HCT116 (cell line): Measurements from ENCODE around the gene PXK. TPM values are rescaled to one million over a fixed set of nuclear protein-coding genes. Genes with fewer than 3 reads are reported as not detected.

ENCODE experiments used
- ATAC-seq: fragments of 200-7000 bp; cut with Tn5 transposase; 2 replicates; pipeline ENCODE4 v1.9.1; 2020; ENCODE audit warnings: mild to moderate bottlenecking, moderate library complexity
- BruUV-seq: library from RNA; stranded (reverse); fragments of 400-500 nt; replicated peaks from 2 replicates; lab custom pipeline; 2021; lab: Mats Ljungman, UMichigan
- CTCF ChIA-PET: fragments of 300-600 bp; sonication (Branson Sonifier 250); formaldehyde crosslinking; loops from one replicate; lab custom pipeline; 2021; ENCODE audit warnings: antibody characterized with exemption; lab: Charles Lee
- POLR2A ChIA-PET: fragments of 300-600, 350-600 bp; sonication (Branson Sonifier 250); formaldehyde crosslinking; loops from one replicate; lab custom pipeline; 2021; ENCODE audit warnings: antibody characterized with exemption; lab: Charles Lee
- RAD21 ChIA-PET, 2 experiments: fragments of 300-600 bp; sonication (Branson Sonifier 250); formaldehyde crosslinking; loops; one replicate each; lab custom pipeline; 2023; ENCODE audit warnings: low total read pairs in 2 of 2; ENCODE audit not compliant: uncharacterized antibody in 2 of 2, unreplicated experiment in 2 of 2, low non-redundant PET in 1 of 2; lab: Charles Lee
- DNase-seq: peaks from one replicate; pipeline ENCODE4 v3.0.0-alpha.2; 2010; ENCODE audit warnings: low read depth, low spot score
- H2AFZ ChIP-seq: fragments of 200-600 bp; shearing (Covaris generic), sonication (generic); 2 replicates; pipeline ENCODE4 v1.6.1; 2017; ENCODE audit warnings: low read depth, mixed run types, mixed read lengths, antibody characterized with exemption, low read length; ENCODE audit not compliant: poor library complexity, severe bottlenecking
- H3K27ac ChIP-seq: 2 replicates; pipeline ENCODE4 v1.5.1; 2012; ENCODE audit warnings: low read depth, low read length
- H3K27me3 ChIP-seq: fragments of 200-600 bp; sonication (generic); 2 replicates; pipeline ENCODE4 v1.6.1; 2016; ENCODE audit warnings: mixed run types, low read length, mixed read lengths; ENCODE audit not compliant: insufficient read depth
- H3K36me3 ChIP-seq, 2 experiments: fragments of 200-500 bp in 1 of 2; fragments of 200-600 bp in 1 of 2; sonication (Bioruptor generic) in 1 of 2; sonication (generic) in 1 of 2; 2 replicates each; pipeline versions ENCODE4 v1.5.1 to v1.6.1; 2014 to 2016; ENCODE audit warnings: low read length in 2 of 2, inconsistent platforms in 1 of 2, mixed read lengths in 1 of 2, mixed run types in 1 of 2; ENCODE audit not compliant: insufficient read depth in 2 of 2, control insufficient read depth in 1 of 2
- H3K4me1 ChIP-seq, 2 experiments: fragments of 200-600 bp in 1 of 2; sonication (generic) in 1 of 2; 2 replicates each; pipeline versions ENCODE4 v1.5.1 to v1.6.1; 2012 to 2017; ENCODE audit warnings: low read length in 2 of 2, inconsistent platforms in 1 of 2, mild to moderate bottlenecking in 1 of 2, mixed read lengths in 1 of 2, mixed run types in 1 of 2, moderate library complexity in 1 of 2; ENCODE audit not compliant: insufficient read depth in 2 of 2, control insufficient read depth in 1 of 2
- H3K4me2 ChIP-seq: fragments of 200-600 bp; sonication (generic); 2 replicates; pipeline ENCODE4 v1.6.1; 2017; ENCODE audit warnings: mixed run types, low read length, mixed read lengths
- H3K4me3 ChIP-seq, 2 experiments: fragments of 200-600 bp in 1 of 2; sonication (generic) in 1 of 2; replicated peaks in 1 of 2; 2 replicates each; pipeline ENCODE4 v1.5.1; 2011 to 2016; ENCODE audit warnings: low read length in 2 of 2, control low read depth in 1 of 2, low read depth in 1 of 2, mild to moderate bottlenecking in 1 of 2, mixed read lengths in 1 of 2, mixed run types in 1 of 2
- H3K79me2 ChIP-seq: fragments of 200-600 bp; sonication (generic); 2 replicates; pipeline ENCODE4 v1.6.1; 2017; ENCODE audit warnings: mild to moderate bottlenecking, mixed run types, low read length, moderate library complexity, mixed read lengths; ENCODE audit not compliant: insufficient read depth
- H3K9ac ChIP-seq: fragments of 200-600 bp; sonication (generic); 2 replicates; pipeline ENCODE4 v1.6.1; 2016; ENCODE audit warnings: low read length, mixed read lengths
- H3K9me2 ChIP-seq: fragments of 200-600 bp; sonication (generic), shearing (Covaris generic); 2 replicates; pipeline ENCODE4 v1.6.1; 2017; ENCODE audit warnings: mixed run types, mild to moderate bottlenecking, moderate library complexity; ENCODE audit not compliant: insufficient read depth
- H3K9me3 ChIP-seq, 2 experiments: fragments of 200-500 bp in 1 of 2; fragments of 200-600 bp in 1 of 2; sonication (Bioruptor generic) in 1 of 2; sonication (generic) in 1 of 2; 2 replicates each; pipeline ENCODE4 v1.6.1; 2014 to 2017; ENCODE audit warnings: low read length in 2 of 2, mixed read lengths in 2 of 2, inconsistent platforms in 1 of 2, low read depth in 1 of 2, mild to moderate bottlenecking in 1 of 2, mixed run types in 1 of 2, moderate library complexity in 1 of 2; ENCODE audit not compliant: control insufficient read depth in 1 of 2, insufficient read depth in 1 of 2
- H4K20me1 ChIP-seq: fragments of 200-600 bp; sonication (generic), shearing (Covaris generic); 2 replicates; pipeline ENCODE4 v1.6.1; 2017; ENCODE audit warnings: mixed run types, mild to moderate bottlenecking, moderate library complexity; ENCODE audit not compliant: insufficient read depth
- CBX3 ChIP-seq: IDR thresholded peaks from 2 replicates; pipeline ENCODE4 v1.6.1; 2012; ENCODE audit warnings: low read depth
- CEBPB ChIP-seq: IDR thresholded peaks from 2 replicates; pipeline ENCODE4 v1.6.1; 2012; ENCODE audit warnings: low read depth
- EGR1 ChIP-seq: IDR thresholded peaks from 2 replicates; pipeline ENCODE4 v1.6.1; 2012; ENCODE audit warnings: low read depth
- ELF1 ChIP-seq: IDR thresholded peaks from 2 replicates; pipeline ENCODE4 v1.6.1; 2012; ENCODE audit warnings: low read depth, borderline replicate concordance
- EZH2 ChIP-seq: fragments of 200-600 bp; sonication (generic); IDR thresholded peaks from 2 replicates; pipeline ENCODE4 v1.6.1; 2017; ENCODE audit warnings: antibody characterized with exemption, mixed run types
- FOSL1 ChIP-seq: IDR thresholded peaks from 2 replicates; pipeline ENCODE4 v1.6.1; 2012; ENCODE audit warnings: low read depth
- JUND ChIP-seq: IDR thresholded peaks from 2 replicates; pipeline ENCODE4 v1.6.1; 2012
- POLR2A ChIP-seq: IDR thresholded peaks from 2 replicates; pipeline ENCODE4 v1.7.0; 2011; ENCODE audit warnings: borderline replicate concordance; ENCODE audit not compliant: insufficient read depth, insufficient read length; ENCODE audit errors: extremely low read depth
- POLR2AphosphoS5 ChIP-seq: IDR thresholded peaks from 2 replicates; pipeline ENCODE4 v1.6.1; 2011; ENCODE audit warnings: mild to moderate bottlenecking, low read depth, low read length, moderate library complexity
- RAD21 ChIP-seq: IDR thresholded peaks from 2 replicates; pipeline ENCODE4 v1.6.1; 2012; ENCODE audit warnings: low read depth, mild to moderate bottlenecking
- SRF ChIP-seq: IDR thresholded peaks from 2 replicates; pipeline ENCODE4 v1.6.1; 2012; ENCODE audit warnings: low read depth
- YY1 ChIP-seq: IDR thresholded peaks from 2 replicates; pipeline ENCODE4 v1.6.1; 2011; ENCODE audit warnings: low read length, low read depth, moderate library complexity, mild to moderate bottlenecking; ENCODE audit not compliant: insufficient replicate concordance; ENCODE audit errors: extremely low read depth
- ZFX ChIP-seq: fragments of 450-650 bp; IDR thresholded peaks from 2 replicates; pipeline ENCODE4 v1.6.1; 2017
- ZNF274 ChIP-seq: fragments of 200-500 bp; sonication (Bioruptor generic); IDR thresholded peaks from 2 replicates; pipeline ENCODE4 v1.6.1; 2014; ENCODE audit warnings: mild to moderate bottlenecking, low read depth, low read length, inconsistent platforms
- intact Hi-C: fragments of 100-400 bp; cut with micrococcal nuclease; formaldehyde crosslinking; loops from 2 replicates; pipeline ENCODE4 v1.10.0; 2022
- total RNA-seq: library from RNA; stranded (reverse); gene quantifications from one replicate; pipeline ENCODE4 v1.2.1, GENCODE V29; 2021; ENCODE audit not compliant: unreplicated experiment
- TF ChIP-seq, protein P1 (sequence below): IDR thresholded peaks from 2 replicates; pipeline ENCODE4 v1.6.1; 2012; ENCODE audit warnings: low read depth
- TF ChIP-seq, protein P2 (sequence below): IDR thresholded peaks from 2 replicates; pipeline ENCODE4 v1.6.1; 2012
- TF ChIP-seq, protein P3 (sequence below): IDR thresholded peaks from 2 replicates; pipeline ENCODE4 v1.6.1; 2011; ENCODE audit warnings: mild to moderate bottlenecking, low read length, moderate library complexity; ENCODE audit not compliant: insufficient replicate concordance; ENCODE audit errors: extremely low read depth
- TF ChIP-seq, protein P4 (sequence below), 3 experiments: fragments of 200-600 bp in 1 of 3; sonication (generic) in 1 of 3; IDR thresholded peaks in 2 of 3; conservative IDR thresholded peaks in 1 of 3; 2 replicates each; pipeline ENCODE4 v1.5.1; 2012 to 2017; ENCODE audit warnings: low read depth in 2 of 3, low read length in 2 of 3, antibody characterized with exemption in 1 of 3, borderline replicate concordance in 1 of 3, control low read depth in 1 of 3, mild to moderate bottlenecking in 1 of 3, mixed read lengths in 1 of 3, mixed run types in 1 of 3, moderate library complexity in 1 of 3; ENCODE audit not compliant: insufficient read depth in 1 of 3

PXK gene
- total RNA-seq, 1 experiment from 2014 or later: 10.2 TPM

DNA sequence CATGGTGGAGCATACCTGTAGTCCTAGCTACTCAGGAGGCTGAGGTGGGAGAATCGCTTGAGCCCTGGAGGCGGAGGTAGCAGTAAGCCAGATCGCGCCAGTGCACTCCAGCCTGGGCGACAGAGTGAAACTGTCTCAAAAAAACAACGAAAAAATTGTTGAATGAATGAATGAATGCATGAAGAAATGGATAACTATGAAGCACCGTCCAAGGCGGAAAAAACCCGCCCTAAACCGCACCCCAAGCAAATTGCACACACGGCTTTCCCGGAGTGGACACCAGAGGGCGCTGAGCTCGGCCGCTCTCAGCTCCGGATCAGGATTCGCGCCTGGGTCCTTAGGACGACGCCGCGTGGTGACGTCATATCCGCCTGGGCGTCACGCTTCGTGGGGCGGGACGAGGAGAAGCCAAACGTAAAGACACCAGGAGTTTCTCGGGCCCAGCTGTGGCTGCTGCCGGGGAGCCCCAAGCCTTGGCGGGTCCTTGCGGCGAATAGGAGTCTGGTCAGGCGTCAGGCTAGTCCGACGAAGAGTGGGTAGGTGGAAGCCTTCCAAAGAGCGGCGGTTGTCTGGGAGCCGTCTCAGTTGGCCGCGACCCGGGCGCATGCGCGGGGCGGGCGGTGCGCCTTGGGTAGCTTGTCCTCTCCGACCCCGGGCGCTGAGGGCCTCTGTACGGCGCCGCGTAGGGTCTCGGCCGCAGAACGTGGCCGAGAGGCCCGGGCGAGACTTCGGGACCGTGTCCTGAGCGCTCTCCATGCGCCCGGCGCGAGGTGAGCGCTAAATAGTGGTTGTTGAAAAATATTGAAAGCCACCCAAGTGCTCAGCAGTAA is 26.6 kb upstream of the PXK start, which contains the start of the genes HTD2 and RPP14:
HTD2 (plus strand) TSS at position 639 of the 830 bp plus-strand sequence. CDS start 11,094 bp downstream, outside the sequence.
RPP14 (plus strand) TSS at position 364 of the 830 bp plus-strand sequence. CDS start 4,085 bp downstream, outside the sequence.
- ATAC-seq (peak; percentile 87), DNase-seq (peak; percentile 97)
- peak within 1 kb of the TSS; percentile 75 to 99 for H3K4me3 ChIP-seq
- no peaks in the 10 kb centered on the region for H3K9me2 ChIP-seq
- ChIA-PET CTCF (interaction anchor here (0.6 to 3.9 kb wide), 36 partner anchors 11 to 344 kb away, joined by 3 to 69 read pairs (median 4); partner anchors contain the start of genes ABHD6, FLNB and KCTD6), RAD21 (interaction anchor here (0.7 to 2.8 kb wide), 4 partner anchors 89 to 129 kb away, joined by 3 to 7 read pairs (median 4); no protein-coding TSS in a partner anchor), POLR2A (interaction anchor here (0.6 to 2.4 kb wide), 9 partner anchors 11 to 221 kb away, joined by 3 to 18 read pairs (median 4); no protein-coding TSS in a partner anchor)
- peak within 1 kb of the TSS; percentile 74 for H2AFZ ChIP-seq
- no peaks in the 10 kb centered on the region for H3K27me3 ChIP-seq
- peaks cover 10% of the 10 kb centered on the region; the same call in 1 of the 2 replicates for H4K20me1 ChIP-seq
- peak within 1 kb of the TSS; percentile 89 for H3K27ac ChIP-seq
- H3K4me2 ChIP-seq: peak within 1 kb of the TSS; percentile 88
- H3K36me3 ChIP-seq: peaks cover 3 to 7% of the 10 kb centered on the region in 2 experiments; a peak in 3 of 4 replicates
- TSS peak; percentile 59 for BruUV-seq
- intact Hi-C loops: loop anchor here (1.0 to 10.0 kb wide), 3 partner anchors 106 to 341 kb away; no protein-coding TSS in a partner anchor
- no peaks in the 10 kb centered on the region for H3K9me3 ChIP-seq
- H3K9ac ChIP-seq: peak within 1 kb of the TSS; percentile 86
- peaks cover 49% of the 10 kb centered on the region for H3K79me2 ChIP-seq
- peaks cover 0 to 17% of the 10 kb centered on the region in 2 experiments; a peak in 3 of 4 replicates for H3K4me1 ChIP-seq
- TF ChIP-seq POLR2A: peak; percentile 26
- TF ChIP-seq JUND: no peak; the same call in 1 of the 2 replicates
- TF ChIP-seq, protein P1, sequence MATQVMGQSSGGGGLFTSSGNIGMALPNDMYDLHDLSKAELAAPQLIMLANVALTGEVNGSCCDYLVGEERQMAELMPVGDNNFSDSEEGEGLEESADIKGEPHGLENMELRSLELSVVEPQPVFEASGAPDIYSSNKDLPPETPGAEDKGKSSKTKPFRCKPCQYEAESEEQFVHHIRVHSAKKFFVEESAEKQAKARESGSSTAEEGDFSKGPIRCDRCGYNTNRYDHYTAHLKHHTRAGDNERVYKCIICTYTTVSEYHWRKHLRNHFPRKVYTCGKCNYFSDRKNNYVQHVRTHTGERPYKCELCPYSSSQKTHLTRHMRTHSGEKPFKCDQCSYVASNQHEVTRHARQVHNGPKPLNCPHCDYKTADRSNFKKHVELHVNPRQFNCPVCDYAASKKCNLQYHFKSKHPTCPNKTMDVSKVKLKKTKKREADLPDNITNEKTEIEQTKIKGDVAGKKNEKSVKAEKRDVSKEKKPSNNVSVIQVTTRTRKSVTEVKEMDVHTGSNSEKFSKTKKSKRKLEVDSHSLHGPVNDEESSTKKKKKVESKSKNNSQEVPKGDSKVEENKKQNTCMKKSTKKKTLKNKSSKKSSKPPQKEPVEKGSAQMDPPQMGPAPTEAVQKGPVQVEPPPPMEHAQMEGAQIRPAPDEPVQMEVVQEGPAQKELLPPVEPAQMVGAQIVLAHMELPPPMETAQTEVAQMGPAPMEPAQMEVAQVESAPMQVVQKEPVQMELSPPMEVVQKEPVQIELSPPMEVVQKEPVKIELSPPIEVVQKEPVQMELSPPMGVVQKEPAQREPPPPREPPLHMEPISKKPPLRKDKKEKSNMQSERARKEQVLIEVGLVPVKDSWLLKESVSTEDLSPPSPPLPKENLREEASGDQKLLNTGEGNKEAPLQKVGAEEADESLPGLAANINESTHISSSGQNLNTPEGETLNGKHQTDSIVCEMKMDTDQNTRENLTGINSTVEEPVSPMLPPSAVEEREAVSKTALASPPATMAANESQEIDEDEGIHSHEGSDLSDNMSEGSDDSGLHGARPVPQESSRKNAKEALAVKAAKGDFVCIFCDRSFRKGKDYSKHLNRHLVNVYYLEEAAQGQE: no peak
- TF ChIP-seq EZH2: no peak
- TF ChIP-seq, protein P2, sequence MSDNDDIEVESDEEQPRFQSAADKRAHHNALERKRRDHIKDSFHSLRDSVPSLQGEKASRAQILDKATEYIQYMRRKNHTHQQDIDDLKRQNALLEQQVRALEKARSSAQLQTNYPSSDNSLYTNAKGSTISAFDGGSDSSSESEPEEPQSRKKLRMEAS: peak; percentile 77; the same call in 1 of the 2 replicates
- TF ChIP-seq FOSL1: no peak
- TF ChIP-seq ZFX: peak; percentile 74
- TF ChIP-seq EGR1: no peak; the same call in 1 of the 2 replicates
- TF ChIP-seq CBX3: peak; percentile 89; the same call in 1 of the 2 replicates
- TF ChIP-seq SRF: peak; percentile 72; the same call in 1 of the 2 replicates
- TF ChIP-seq, protein P3, sequence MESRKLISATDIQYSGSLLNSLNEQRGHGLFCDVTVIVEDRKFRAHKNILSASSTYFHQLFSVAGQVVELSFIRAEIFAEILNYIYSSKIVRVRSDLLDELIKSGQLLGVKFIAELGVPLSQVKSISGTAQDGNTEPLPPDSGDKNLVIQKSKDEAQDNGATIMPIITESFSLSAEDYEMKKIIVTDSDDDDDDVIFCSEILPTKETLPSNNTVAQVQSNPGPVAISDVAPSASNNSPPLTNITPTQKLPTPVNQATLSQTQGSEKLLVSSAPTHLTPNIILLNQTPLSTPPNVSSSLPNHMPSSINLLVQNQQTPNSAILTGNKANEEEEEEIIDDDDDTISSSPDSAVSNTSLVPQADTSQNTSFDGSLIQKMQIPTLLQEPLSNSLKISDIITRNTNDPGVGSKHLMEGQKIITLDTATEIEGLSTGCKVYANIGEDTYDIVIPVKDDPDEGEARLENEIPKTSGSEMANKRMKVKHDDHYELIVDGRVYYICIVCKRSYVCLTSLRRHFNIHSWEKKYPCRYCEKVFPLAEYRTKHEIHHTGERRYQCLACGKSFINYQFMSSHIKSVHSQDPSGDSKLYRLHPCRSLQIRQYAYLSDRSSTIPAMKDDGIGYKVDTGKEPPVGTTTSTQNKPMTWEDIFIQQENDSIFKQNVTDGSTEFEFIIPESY: no peak
- TF ChIP-seq ZNF274: no peak
- peak; percentile 49 for TF ChIP-seq RAD21
- peak; percentile 88 for TF ChIP-seq POLR2AphosphoS5
- peak; percentile 69 for TF ChIP-seq YY1
- no peak for TF ChIP-seq CEBPB
- no peak for TF ChIP-seq ELF1
- TF ChIP-seq, protein P4, sequence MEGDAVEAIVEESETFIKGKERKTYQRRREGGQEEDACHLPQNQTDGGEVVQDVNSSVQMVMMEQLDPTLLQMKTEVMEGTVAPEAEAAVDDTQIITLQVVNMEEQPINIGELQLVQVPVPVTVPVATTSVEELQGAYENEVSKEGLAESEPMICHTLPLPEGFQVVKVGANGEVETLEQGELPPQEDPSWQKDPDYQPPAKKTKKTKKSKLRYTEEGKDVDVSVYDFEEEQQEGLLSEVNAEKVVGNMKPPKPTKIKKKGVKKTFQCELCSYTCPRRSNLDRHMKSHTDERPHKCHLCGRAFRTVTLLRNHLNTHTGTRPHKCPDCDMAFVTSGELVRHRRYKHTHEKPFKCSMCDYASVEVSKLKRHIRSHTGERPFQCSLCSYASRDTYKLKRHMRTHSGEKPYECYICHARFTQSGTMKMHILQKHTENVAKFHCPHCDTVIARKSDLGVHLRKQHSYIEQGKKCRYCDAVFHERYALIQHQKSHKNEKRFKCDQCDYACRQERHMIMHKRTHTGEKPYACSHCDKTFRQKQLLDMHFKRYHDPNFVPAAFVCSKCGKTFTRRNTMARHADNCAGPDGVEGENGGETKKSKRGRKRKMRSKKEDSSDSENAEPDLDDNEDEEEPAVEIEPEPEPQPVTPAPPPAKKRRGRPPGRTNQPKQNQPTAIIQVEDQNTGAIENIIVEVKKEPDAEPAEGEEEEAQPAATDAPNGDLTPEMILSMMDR (IDR thresholded peaks at IDR 0.05 in 2 of 3, conservative IDR thresholded peaks at IDR 0.05 in 1 of 3; ENCODE audit: borderline replicate concordance in 1 of 3, insufficient read depth in 1 of 3, low read depth in 2 of 3, low read length in 2 of 3): peak; percentile 84 to 98 (median 88)
